Measurements from ENCODE around the gene SBF2.

SBF2 gene

GRCh38 chr11:10072142-10072541 lies 221.9 kb downstream of the SBF2 start:
- no peaks in the 10 kb centered on the region for H3K9me2 ChIP-seq (replicated peaks; ENCODE audit: control insufficient read depth, low read length)
- H3K36me3 ChIP-seq (ENCODE audit: control insufficient read depth, low read length), result no peaks in the 10 kb centered on the region
- no peaks in the 10 kb centered on the region for H3K9me3 ChIP-seq (ENCODE audit: control insufficient read depth, insufficient read depth, low read length)
- no peak overlapping the region for H3K4me2 ChIP-seq (ENCODE audit: low read length)
- no peaks in the 10 kb centered on the region for H4K20me1 ChIP-seq (ENCODE audit: control insufficient read depth, insufficient read depth, low read depth, low read length)
- no peaks in the 10 kb centered on the region for H3K79me2 ChIP-seq (ENCODE audit: control insufficient read depth, low read length)
- no peak overlapping the region for H3K27ac ChIP-seq (ENCODE audit: low read depth, low read length)
- H3F3A ChIP-seq (ENCODE audit: control insufficient read depth, insufficient read depth), result no peaks in the 10 kb centered on the region
- no peak overlapping the region for H3K4me3 ChIP-seq (ENCODE audit: low read length)
- no peaks in the 10 kb centered on the region for H3K4me1 ChIP-seq (ENCODE audit: control insufficient read depth, low read length)
- TF ChIP-seq EZH2phosphoT487 (IDR thresholded peaks at IDR 0.05; ENCODE audit: borderline replicate concordance, low read length) (no peak), CTCF (IDR thresholded peaks at IDR 0.05; ENCODE audit: low read depth, low read length, poor library complexity, severe bottlenecking) (no peak)
- H3K27me3 ChIP-seq (ENCODE audit: control insufficient read depth, low read length), result 0 out of 2 replicates have a peak, but pooled peaks cover under 1% of the 10 kb centered on the region

- no peak overlapping the region for H3K27ac ChIP-seq (ENCODE audit: low read depth, low read length)
- H3K9me2 ChIP-seq (replicated peaks; ENCODE audit: control insufficient read depth, low read length), result no peaks in the 10 kb centered on the region
- H3K9me3 ChIP-seq (ENCODE audit: control insufficient read depth, insufficient read depth, low read length), result no peaks in the 10 kb centered on the region
- no peaks in the 10 kb centered on the region for H3K36me3 ChIP-seq (ENCODE audit: control insufficient read depth, low read length)
- TF ChIP-seq CTCF (IDR thresholded peaks at IDR 0.05; ENCODE audit: low read depth, low read length, poor library complexity, severe bottlenecking) (no peak), EZH2phosphoT487 (IDR thresholded peaks at IDR 0.05; ENCODE audit: borderline replicate concordance, low read length) (no peak)
- no peak overlapping the region for H3K4me2 ChIP-seq (ENCODE audit: low read length)
- 0 out of 2 replicates have a peak, but pooled peaks cover 3% of the 10 kb centered on the region for H3K27me3 ChIP-seq (ENCODE audit: control insufficient read depth, low read length)
- no peaks in the 10 kb centered on the region for H3F3A ChIP-seq (ENCODE audit: control insufficient read depth, insufficient read depth)
- H3K79me2 ChIP-seq (ENCODE audit: control insufficient read depth, low read length), result no peaks in the 10 kb centered on the region
- no peaks in the 10 kb centered on the region for H3K4me1 ChIP-seq (ENCODE audit: control insufficient read depth, low read length)
- H4K20me1 ChIP-seq (ENCODE audit: control insufficient read depth, insufficient read depth, low read depth, low read length), result no peaks in the 10 kb centered on the region
- H3K4me3 ChIP-seq (ENCODE audit: low read length), result no peak overlapping the region
These were observed 226.3 kb downstream of the SBF2 start for GRCh38 chr11:10067629-10068300.

- Histone ChIP-seq H3K9me2 (replicated peaks; ENCODE audit: control insufficient read depth, low read length) (no peaks in the 10 kb centered on the region), H3K4me1 (ENCODE audit: control insufficient read depth, low read length) (no peaks in the 10 kb centered on the region), H4K20me1 (ENCODE audit: control insufficient read depth, insufficient read depth, low read depth, low read length) (no peaks in the 10 kb centered on the region), H3K4me3 (ENCODE audit: low read length) (no peak overlapping the region), H3F3A (ENCODE audit: control insufficient read depth, insufficient read depth) (no peaks in the 10 kb centered on the region), H3K4me2 (ENCODE audit: low read length) (no peak overlapping the region), H3K36me3 (ENCODE audit: control insufficient read depth, low read length) (no peaks in the 10 kb centered on the region), H3K9me3 (ENCODE audit: control insufficient read depth, insufficient read depth, low read length) (no peaks in the 10 kb centered on the region), H3K27me3 (ENCODE audit: control insufficient read depth, low read length) (0 out of 2 replicates have a peak, but pooled peaks cover 3% of the 10 kb centered on the region), H3K79me2 (ENCODE audit: control insufficient read depth, low read length) (no peaks in the 10 kb centered on the region), H3K27ac (ENCODE audit: low read depth, low read length) (no peak overlapping the region)
- TF ChIP-seq EZH2phosphoT487 (IDR thresholded peaks at IDR 0.05; ENCODE audit: borderline replicate concordance, low read length) (no peak), CTCF (IDR thresholded peaks at IDR 0.05; ENCODE audit: low read depth, low read length, poor library complexity, severe bottlenecking) (no peak)
These were observed 227.6 kb downstream of the SBF2 start for GRCh38 chr11:10066441-10066840.
